GM12891 (cell line): ENCODE results near the gene KRT16.

ENCODE experiments used
- DNase-seq: peaks from one replicate; pipeline ENCODE4 v3.0.0; 2011; ENCODE audit warnings: low spot score; ENCODE audit not compliant: insufficient read length
- FAIRE-seq: peaks from 2 replicates; lab custom pipeline; 2011; peaks lifted over from hg19 to GRCh38; lab: Jason Lieb, UNC
- PAX5 ChIP-seq: IDR thresholded peaks from 2 replicates; pipeline ENCODE4 v1.6.1; 2011; ENCODE audit warnings: low read length, moderate library complexity, mild to moderate bottlenecking; ENCODE audit not compliant: insufficient read depth, severe bottlenecking
- POLR2A ChIP-seq: IDR thresholded peaks from 2 replicates; pipeline ENCODE4 v1.6.1; 2011; ENCODE audit warnings: low read depth, low read length, control low read depth
- POLR2AphosphoS5 ChIP-seq: IDR thresholded peaks from 2 replicates; pipeline ENCODE4 v1.6.1; 2011; ENCODE audit warnings: low read depth, low read length, control low read depth
- POU2F2 ChIP-seq: IDR thresholded peaks from 2 replicates; pipeline ENCODE4 v1.6.1; 2011; ENCODE audit warnings: low read depth, mild to moderate bottlenecking, control low read depth, low read length, moderate library complexity
- SPI1 ChIP-seq: IDR thresholded peaks from 2 replicates; pipeline ENCODE4 v1.6.1; 2011; ENCODE audit warnings: low read depth, low read length, control low read depth
- TAF1 ChIP-seq: IDR thresholded peaks from 2 replicates; pipeline ENCODE4 v1.6.1; 2011; ENCODE audit warnings: low read depth, low read length, control low read depth

KRT16 gene

GRCh38 chr17:41571561-41572434 lies 40.8 kb downstream of the KRT16 start, which contains the start of gene KRT9:
TSS of gene KRT9 (minus strand) at chr17:41572059. CDS start at chr17:41571992, 67 bp downstream.
- TF ChIP-seq TAF1 (no peak), PAX5 (no peak), POLR2AphosphoS5 (no peak), POU2F2 (no peak), POLR2A (no peak), SPI1 (no peak)
- DNase-seq (no peak), FAIRE-seq (no peak)

- FAIRE-seq (no peak), DNase-seq (no peak)
Observed at GRCh38 chr17:41567317-41567716, 45.2 kb downstream of the KRT16 start.

GRCh38 chr17:41565338-41565737 lies 47.2 kb downstream of the KRT16 start:
- TF ChIP-seq POLR2A (no peak), POU2F2 (no peak), SPI1 (no peak), PAX5 (no peak), POLR2AphosphoS5 (no peak), TAF1 (no peak)
- no peak for DNase-seq
- no peak for FAIRE-seq

More at GRCh38 chr17:41567317-41567716, 45.2 kb downstream of the KRT16 start:
- TF ChIP-seq SPI1 = 0 out of 2 replicates have a peak, but pooled peaks have one; percentile 0
- no peak for TF ChIP-seq POLR2A

- DNase-seq (no peak), FAIRE-seq (no peak)
- TF ChIP-seq POLR2A (no peak), POU2F2 (no peak), PAX5 (no peak), POLR2AphosphoS5 (no peak), TAF1 (no peak), SPI1 (no peak)
Observed at GRCh38 chr17:41563607-41564170, 48.9 kb downstream of the KRT16 start.

DNA sequence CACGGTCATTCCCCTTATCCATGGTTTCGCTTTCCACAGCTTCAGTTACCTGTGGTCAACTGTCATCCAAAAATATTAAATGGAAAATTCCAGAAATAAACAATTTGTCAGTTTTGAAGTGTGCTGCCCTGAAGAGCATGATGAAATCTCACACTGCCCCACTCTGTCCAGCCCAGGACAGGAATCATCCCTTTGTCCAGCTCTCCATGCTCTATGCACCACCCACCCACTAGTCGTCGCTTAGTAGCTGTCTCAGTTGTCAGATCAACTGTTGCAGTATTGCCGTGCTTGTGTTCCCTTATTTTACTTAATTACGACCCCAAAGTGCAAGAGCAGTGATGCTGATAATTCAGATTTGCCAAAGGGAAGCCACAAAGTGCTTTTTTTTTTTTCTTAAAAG lies 51.0 kb downstream of the KRT16 start:
- no peak for TF ChIP-seq POU2F2
- TF ChIP-seq SPI1 = no peak
- no peak for TF ChIP-seq PAX5
- FAIRE-seq (no peak), DNase-seq (no peak)
